ENCODE data around the gene LEMD2.

Gene LEMD2

GRCh38 chr6:33812669-33813068 lies 23.7 kb upstream of the LEMD2 start:
- Mint-ChIP-seq H3K36me3 (no peaks in the 10 kb centered on the region), H3K27ac (no peak overlapping the region), H3K4me3 (no peak overlapping the region), H3K4me1 (peaks cover 5 to 6% of the 10 kb centered on the region in 2 donors), H3K9me3 (no peaks in the 10 kb centered on the region), H3K27me3 (peaks cover 73 to 88% of the 10 kb centered on the region in 2 donors)
- ATAC-seq (replicated peaks) (no peak), DNase-seq (no peak)

GRCh38 chr6:33809594-33809993 lies 20.7 kb upstream of the LEMD2 start:
- no peaks in the 10 kb centered on the region for H3K9me3 Mint-ChIP-seq
- peaks cover 72 to 84% of the 10 kb centered on the region in 2 donors for H3K27me3 Mint-ChIP-seq
- no peak for DNase-seq
- ATAC-seq (replicated peaks), result no peak
- H3K27ac Mint-ChIP-seq, result no peak overlapping the region
- H3K4me3 Mint-ChIP-seq, result no peak overlapping the region
- no peaks in the 10 kb centered on the region for H3K36me3 Mint-ChIP-seq
- peaks cover 9 to 12% of the 10 kb centered on the region in 2 donors for H3K4me1 Mint-ChIP-seq

- Mint-ChIP-seq H3K27ac (no peak overlapping the region), H3K27me3 (peaks cover 69 to 84% of the 10 kb centered on the region in 2 donors), H3K9me3 (no peaks in the 10 kb centered on the region), H3K4me1 (peaks cover 9 to 12% of the 10 kb centered on the region in 2 donors), H3K4me3 (no peak overlapping the region), H3K36me3 (no peaks in the 10 kb centered on the region)
- ATAC-seq (replicated peaks) (no peak), DNase-seq (no peak)
Observed at GRCh38 chr6:33808641-33809180, 19.8 kb upstream of the LEMD2 start.

GRCh38 chr6:33807606-33808005 lies 18.7 kb upstream of the LEMD2 start:
- DNase-seq, result no peak
- Mint-ChIP-seq H3K9me3 (no peaks in the 10 kb centered on the region), H3K27me3 (peaks cover 61 to 76% of the 10 kb centered on the region in 2 donors), H3K36me3 (no peaks in the 10 kb centered on the region), H3K4me1 (peaks cover 7 to 12% of the 10 kb centered on the region in 2 donors), H3K4me3 (no peak overlapping the region), H3K27ac (no peak overlapping the region)
- no peak for ATAC-seq (replicated peaks)

- Mint-ChIP-seq H3K9me3 (no peaks in the 10 kb centered on the region), H3K4me3 (no peak overlapping the region), H3K27ac (no peak overlapping the region), H3K36me3 (no peaks in the 10 kb centered on the region), H3K4me1 (peaks cover 7 to 12% of the 10 kb centered on the region in 2 donors), H3K27me3 (peaks cover 56 to 72% of the 10 kb centered on the region in 2 donors)
- DNase-seq (no peak), ATAC-seq (replicated peaks) (no peak)
Observed at GRCh38 chr6:33806841-33807240, 17.9 kb upstream of the LEMD2 start.

- Mint-ChIP-seq H3K27ac (no peak within 1 kb of the TSS), H3K9me3 (no peaks in the 10 kb centered on the region), H3K4me3 (no peak within 1 kb of the TSS), H3K27me3 (peaks cover 51 to 66% of the 10 kb centered on the region in 2 donors), H3K4me1 (peaks cover 7 to 12% of the 10 kb centered on the region in 2 donors), H3K36me3 (no peaks in the 10 kb centered on the region)
- DNase-seq (no peak), ATAC-seq (replicated peaks) (no peak)
Observed at GRCh38 chr6:33803571-33804053, 14.7 kb upstream of the LEMD2 start, which contains the start of gene MLN. MLN (minus strand) TSS chr6:33804003; CDS start chr6:33801163, 2,840 bp downstream.

GRCh38 chr6:33802186-33802958 lies 13.4 kb upstream of the LEMD2 start:
- H3K27ac Mint-ChIP-seq, result peak overlapping the region; percentile 15
- ATAC-seq (replicated peaks), result no peak
- peaks cover 2 to 5% of the 10 kb centered on the region in 2 donors for H3K4me1 Mint-ChIP-seq
- DNase-seq, result no peak
- H3K4me3 Mint-ChIP-seq, result no peak overlapping the region
- H3K27me3 Mint-ChIP-seq, result peaks cover 49 to 66% of the 10 kb centered on the region in 2 donors
- H3K9me3 Mint-ChIP-seq, result no peaks in the 10 kb centered on the region
- H3K36me3 Mint-ChIP-seq, result no peaks in the 10 kb centered on the region

GRCh38 chr6:33801611-33802010 lies 12.7 kb upstream of the LEMD2 start:
- Mint-ChIP-seq H3K27ac (no peak overlapping the region), H3K4me3 (no peak overlapping the region), H3K4me1 (peaks cover under 1% of the 10 kb centered on the region in 2 donors), H3K36me3 (no peaks in the 10 kb centered on the region), H3K9me3 (no peaks in the 10 kb centered on the region), H3K27me3 (peaks cover 52 to 65% of the 10 kb centered on the region in 2 donors)
- ATAC-seq (replicated peaks) (no peak), DNase-seq (no peak)

GRCh38 chr6:33800248-33800969 lies 11.5 kb upstream of the LEMD2 start:
- H3K4me1 Mint-ChIP-seq, result no peaks in the 10 kb centered on the region
- H3K4me3 Mint-ChIP-seq, result no peak overlapping the region
- peaks cover 47 to 62% of the 10 kb centered on the region in 2 donors for H3K27me3 Mint-ChIP-seq
- DNase-seq (no peak), ATAC-seq (replicated peaks) (no peak)
- no peaks in the 10 kb centered on the region for H3K9me3 Mint-ChIP-seq
- no peaks in the 10 kb centered on the region for H3K36me3 Mint-ChIP-seq
- H3K27ac Mint-ChIP-seq, result no peak overlapping the region

- Mint-ChIP-seq H3K36me3 (no peaks in the 10 kb centered on the region), H3K9me3 (no peaks in the 10 kb centered on the region), H3K4me1 (peaks cover 0 to 5% of the 10 kb centered on the region in 2 donors), H3K27ac (no peak overlapping the region), H3K27me3 (peaks cover 39 to 53% of the 10 kb centered on the region in 2 donors), H3K4me3 (no peak overlapping the region)
- no peak for DNase-seq
- no peak for ATAC-seq (replicated peaks)
Observed at GRCh38 chr6:33799454-33800113, 10.7 kb upstream of the LEMD2 start.

GRCh38 chr6:33798343-33798848 lies 9.5 kb upstream of the LEMD2 start:
- no peaks in the 10 kb centered on the region for H3K36me3 Mint-ChIP-seq
- H3K9me3 Mint-ChIP-seq, result no peaks in the 10 kb centered on the region
- H3K27me3 Mint-ChIP-seq, result peaks cover 34 to 46% of the 10 kb centered on the region in 2 donors
- DNase-seq (no peak), ATAC-seq (replicated peaks) (no peak)
- H3K4me1 Mint-ChIP-seq, result peaks cover 0 to 5% of the 10 kb centered on the region in 2 donors
- no peak overlapping the region for H3K4me3 Mint-ChIP-seq
- no peak overlapping the region for H3K27ac Mint-ChIP-seq

- ATAC-seq (replicated peaks) (no peak), DNase-seq (no peak)
- Mint-ChIP-seq H3K9me3 (no peaks in the 10 kb centered on the region), H3K4me1 (peaks cover 0 to 5% of the 10 kb centered on the region in 2 donors), H3K4me3 (no peak overlapping the region), H3K36me3 (no peaks in the 10 kb centered on the region), H3K27me3 (peaks cover 34 to 49% of the 10 kb centered on the region in 2 donors), H3K27ac (peak overlapping the region; percentile 15)
Observed at GRCh38 chr6:33797626-33798342, 8.9 kb upstream of the LEMD2 start.

- Mint-ChIP-seq H3K27ac (peak overlapping the region; percentile 33), H3K4me1 (peaks cover 4 to 8% of the 10 kb centered on the region in 2 donors), H3K27me3 (peaks cover 25 to 37% of the 10 kb centered on the region in 2 donors), H3K4me3 (no peak overlapping the region), H3K9me3 (no peaks in the 10 kb centered on the region), H3K36me3 (peaks cover 0 to 2% of the 10 kb centered on the region in 2 donors)
- peak in 1 of 2 donors; percentile 38 for ATAC-seq (replicated peaks)
- no peak for DNase-seq
Observed at GRCh38 chr6:33794910-33795623, 6.1 kb upstream of the LEMD2 start.
